Activated CD8-positive, alpha-beta memory T cell treated with anti-CD3 and anti-CD28 coated beads, Interleukin-2, amount 50 U/mL, for 4 hours (primary cell): Measurements from ENCODE around the gene SMIM27.
A peak's percentile ranks its signal among the peaks of the same experiment; 100 is the strongest.
"Not testable (repeated sequence)": the region's sequence is repeated elsewhere in the genome, so short reads cannot be mapped to it uniquely, and the experiment has no call there.

ENCODE experiments used
- DNase-seq: peaks from one replicate; pipeline ENCODE4 v3.0.0-alpha.2; 2020

The SMIM27 gene

DNA sequence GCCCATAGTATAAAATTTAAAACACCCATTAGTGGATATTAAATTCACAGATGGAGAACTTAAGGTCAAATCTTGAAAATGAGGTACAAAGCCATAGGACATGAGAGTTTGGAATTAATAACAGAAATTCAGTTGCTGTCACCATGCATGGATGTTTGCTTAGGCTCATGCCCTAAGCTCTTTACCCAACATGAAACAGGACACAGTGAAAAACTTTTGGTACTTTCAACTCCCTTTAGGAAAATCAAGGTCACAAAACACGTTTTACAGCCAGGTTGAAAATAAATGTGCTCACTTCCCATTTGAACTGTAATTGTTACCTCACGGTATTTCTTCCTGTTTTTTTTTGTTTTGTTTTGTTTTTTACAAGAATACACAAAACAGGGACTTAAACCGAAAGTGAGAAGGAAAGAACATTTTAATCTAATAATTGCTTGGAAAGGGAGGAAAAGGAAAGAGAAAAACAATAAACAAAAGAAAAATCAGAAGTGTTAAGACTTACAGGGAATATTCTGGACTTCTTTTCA, 6.3 kb downstream of the SMIM27 start:
- no peak for DNase-seq

DNA sequence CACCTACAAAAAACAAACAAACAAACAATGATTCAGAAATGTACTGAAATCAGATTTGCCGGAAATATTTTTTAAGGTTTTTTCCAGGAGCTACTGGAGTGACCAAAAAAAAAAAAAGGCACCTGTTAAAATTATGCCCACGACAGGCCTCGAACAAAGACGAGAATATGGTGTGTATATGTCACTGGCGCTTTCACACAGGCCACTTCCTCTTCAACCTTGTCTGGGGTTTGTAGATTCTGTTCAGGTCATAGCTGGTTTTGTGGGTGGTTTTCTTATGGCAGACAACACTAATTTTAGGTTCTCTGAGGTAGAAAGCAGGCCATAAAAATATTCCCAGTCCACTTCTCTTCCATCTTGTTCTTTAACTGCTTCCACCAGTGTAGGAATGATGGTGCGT, 13.8 kb downstream of the SMIM27 start:
- DNase-seq = no peak

GRCh38 chr9:32566770-32567169, 14.6 kb downstream of the SMIM27 start:
- no peak for DNase-seq

DNA sequence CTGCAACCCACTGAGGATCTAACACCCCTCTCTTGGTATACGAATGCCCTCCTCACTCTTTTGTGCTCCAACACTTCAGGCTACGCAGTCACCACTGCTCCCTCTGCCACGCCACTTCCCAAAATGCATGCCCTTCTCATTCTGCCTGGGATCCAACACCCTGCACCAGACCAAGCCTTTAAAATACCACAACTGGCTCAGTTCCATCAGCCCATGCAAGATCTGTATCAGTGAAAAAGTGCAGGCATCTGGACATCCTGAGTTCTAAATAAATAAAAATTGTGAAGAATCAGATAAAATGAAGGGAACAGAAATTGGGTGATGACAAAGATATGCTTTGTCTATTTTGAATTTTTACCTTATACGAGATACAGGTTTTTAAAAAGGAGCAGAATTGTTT, 18.1 kb downstream of the SMIM27 start:
- no peak for DNase-seq

GRCh38 chr9:32571969-32572899, 20.1 kb downstream of the SMIM27 start:
- DNase-seq = peak; percentile 75

GRCh38 chr9:32572900-32573523, 20.9 kb downstream of the SMIM27 start, which contains the start of gene NDUFB6:
Gene NDUFB6 (minus strand): TSS chr9:32573159. CDS start chr9:32573060, 99 bp downstream.
- DNase-seq = peak; percentile 97

- no peak for DNase-seq
These were observed 21.7 kb downstream of the SMIM27 start for GRCh38 chr9:32573821-32574220.

DNA sequence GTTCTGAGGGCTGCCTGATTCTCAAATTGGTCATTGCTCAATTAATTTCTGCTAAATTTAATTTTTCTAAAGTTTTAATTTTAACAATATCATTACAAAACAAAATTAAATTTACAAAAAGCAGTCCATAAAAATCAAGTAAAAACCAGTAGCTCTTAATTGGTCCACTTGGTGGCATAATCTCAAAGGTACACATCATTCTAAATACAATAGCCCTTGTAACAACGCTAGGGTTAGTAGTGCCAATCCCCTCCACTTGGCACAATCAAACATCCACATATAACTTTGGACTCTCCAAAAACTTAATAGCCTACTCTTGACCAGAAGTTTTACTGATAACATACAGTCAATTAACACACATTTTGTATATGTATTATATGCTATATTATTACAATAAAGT, 22.7 kb downstream of the SMIM27 start:
- no peak for DNase-seq

DNA sequence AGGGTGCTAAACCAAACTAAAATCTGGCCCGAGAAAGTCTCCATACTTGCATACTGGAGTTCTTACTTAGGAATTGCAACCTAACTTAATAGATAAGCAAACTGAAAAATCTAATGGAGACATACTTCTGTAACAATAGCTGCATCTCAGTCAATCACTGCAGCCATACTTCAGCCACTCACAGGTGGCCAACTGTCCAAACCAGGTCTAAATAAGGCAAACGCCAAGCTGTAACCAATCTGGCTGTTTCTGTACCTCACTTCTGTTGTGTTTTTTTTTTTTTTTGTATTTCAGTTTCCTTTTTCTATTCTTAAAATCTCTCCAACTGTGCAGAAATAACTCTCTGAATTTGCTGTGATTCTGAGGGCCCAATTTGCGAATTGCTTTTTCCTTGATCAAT, 25.2 kb downstream of the SMIM27 start:
- no peak for DNase-seq

- no peak for DNase-seq
These were observed 26.8 kb downstream of the SMIM27 start for GRCh38 chr9:32578976-32579375.

GRCh38 chr9:32579706-32580331, 27.7 kb downstream of the SMIM27 start:
- peak; percentile 80 for DNase-seq

- no peak for DNase-seq
These were observed 28.6 kb downstream of the SMIM27 start for GRCh38 chr9:32580631-32581300.

DNA sequence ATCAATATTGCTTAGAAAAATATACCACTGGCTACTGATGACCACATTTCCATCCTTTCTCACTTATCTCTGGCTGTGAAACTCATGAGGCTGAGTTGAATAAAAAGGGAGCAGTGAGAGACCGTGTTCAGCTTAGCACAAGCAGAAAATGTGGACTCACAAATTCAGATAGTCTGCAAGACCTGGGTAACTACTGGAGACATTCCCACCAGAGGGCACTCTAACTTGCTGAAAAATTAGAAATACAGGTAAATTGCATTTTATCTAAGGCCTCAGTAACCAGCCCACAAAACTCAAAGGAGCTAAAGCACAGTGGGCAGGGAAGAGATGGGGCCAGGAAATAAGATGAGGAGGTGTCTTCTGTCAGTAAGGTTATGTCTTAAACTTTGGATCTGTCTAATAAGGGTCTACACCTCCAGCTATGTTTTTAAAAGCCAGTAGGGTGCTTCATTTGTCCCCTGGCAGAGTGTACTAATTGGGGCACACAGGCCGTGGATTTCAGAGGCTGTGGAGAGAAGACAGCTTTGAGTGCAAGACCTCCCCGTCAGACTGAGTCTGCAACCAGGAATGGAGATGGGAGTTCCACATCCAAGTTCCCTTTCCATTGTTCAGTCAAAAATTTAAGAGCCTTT, 29.5 kb downstream of the SMIM27 start:
- DNase-seq = no peak

DNA sequence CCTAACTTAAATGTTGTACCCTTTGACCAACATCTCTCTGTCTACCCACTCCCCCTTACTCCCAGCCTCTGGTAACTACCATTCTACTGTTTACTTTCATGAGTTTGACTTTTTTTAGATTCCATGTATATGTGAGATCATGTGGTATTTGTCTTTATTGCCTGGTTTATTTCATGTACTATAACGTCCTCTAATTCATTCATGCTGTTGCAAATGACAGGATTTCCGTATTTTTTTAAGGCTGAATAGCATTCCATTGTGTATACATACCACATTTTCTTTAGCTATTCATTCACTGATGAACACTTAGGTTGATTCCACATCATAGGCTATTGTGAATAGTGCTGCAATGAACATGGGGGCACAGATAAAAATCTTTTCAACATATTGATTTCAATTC, 32.7 kb downstream of the SMIM27 start:
- DNase-seq = no peak

DNA sequence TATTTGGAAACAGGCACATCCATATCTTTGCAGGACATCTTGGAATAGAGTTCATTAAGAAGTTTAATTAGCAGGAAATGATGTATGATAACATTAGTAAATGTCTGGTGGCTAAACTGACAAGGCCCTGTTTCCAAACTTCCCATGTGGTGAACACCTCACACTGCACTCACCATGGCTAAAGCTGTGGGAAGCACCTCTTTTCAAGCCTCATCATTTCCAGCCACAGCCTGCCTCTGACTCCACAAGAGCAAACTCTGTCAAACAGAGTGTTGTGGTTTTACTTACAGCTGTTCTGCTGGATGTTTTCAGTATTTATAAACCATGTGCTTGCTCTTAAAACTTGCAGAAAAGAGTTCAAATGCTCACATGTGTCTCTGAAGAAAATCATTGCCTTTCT, 35.8 kb downstream of the SMIM27 start:
- DNase-seq = no peak

- no peak for DNase-seq
These were observed 37.1 kb downstream of the SMIM27 start for GRCh38 chr9:32589083-32589723.

- no peak for DNase-seq
These were observed 38.3 kb downstream of the SMIM27 start for GRCh38 chr9:32590476-32590875.

DNA sequence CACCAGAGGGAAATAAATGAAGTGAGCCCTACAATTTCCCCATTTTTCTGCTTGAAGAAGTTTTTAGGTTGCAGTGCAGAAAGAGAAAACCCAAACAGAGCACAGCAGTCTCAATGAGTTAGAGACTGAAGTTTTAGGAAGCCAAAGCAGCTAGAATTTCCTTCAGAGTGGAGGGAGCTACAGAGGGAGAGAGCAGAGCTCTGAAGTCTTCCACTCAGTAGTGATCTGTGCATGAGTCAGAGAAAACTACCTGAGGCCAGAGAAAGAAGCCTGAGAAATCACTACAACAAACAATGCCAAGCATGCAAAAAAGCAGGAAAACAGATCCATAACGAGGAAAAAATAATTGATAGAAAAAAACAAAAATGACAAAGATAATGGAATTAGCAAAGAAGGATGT, 38.8 kb downstream of the SMIM27 start:
- DNase-seq = no peak

- DNase-seq = no peak
These were observed 44.2 kb downstream of the SMIM27 start for GRCh38 chr9:32596096-32596865.

DNA sequence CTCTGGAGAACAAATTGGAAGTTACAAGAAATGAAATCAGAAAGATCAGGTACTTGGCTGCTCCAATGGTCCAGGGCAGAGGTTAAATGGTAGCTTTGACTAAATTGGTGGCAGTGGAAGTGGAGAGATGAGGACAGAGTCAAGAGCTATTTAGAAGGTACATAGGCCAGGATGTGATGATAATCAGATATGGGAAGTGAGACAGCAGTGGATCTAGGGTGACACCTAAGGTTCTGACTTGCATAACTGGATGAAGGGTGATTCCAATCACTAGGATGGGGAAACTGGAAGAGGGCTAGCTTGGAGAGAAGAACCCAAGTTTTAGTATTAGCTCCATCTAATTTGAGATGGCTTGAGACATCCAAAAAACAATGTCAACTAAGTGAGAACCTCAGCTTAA, 44.8 kb downstream of the SMIM27 start:
- no peak for DNase-seq

- not testable (repeated sequence) for DNase-seq
These were observed 46.9 kb downstream of the SMIM27 start for GRCh38 chr9:32599021-32599420.
